MV-4-11 (cell line): ENCODE measurements around the gene RNF148.

ENCODE experiments used
- DNase-seq: peaks from one replicate; lab custom pipeline; 2025; lab: John Stamatoyannopoulos, UW

Gene RNF148

GRCh38 chr7:122702872-122703510 lies at the start of gene RNF148:
RNF148 (minus strand) TSS chr7:122702922; CDS start chr7:122702750, 172 bp downstream.
- no peak for DNase-seq

DNA sequence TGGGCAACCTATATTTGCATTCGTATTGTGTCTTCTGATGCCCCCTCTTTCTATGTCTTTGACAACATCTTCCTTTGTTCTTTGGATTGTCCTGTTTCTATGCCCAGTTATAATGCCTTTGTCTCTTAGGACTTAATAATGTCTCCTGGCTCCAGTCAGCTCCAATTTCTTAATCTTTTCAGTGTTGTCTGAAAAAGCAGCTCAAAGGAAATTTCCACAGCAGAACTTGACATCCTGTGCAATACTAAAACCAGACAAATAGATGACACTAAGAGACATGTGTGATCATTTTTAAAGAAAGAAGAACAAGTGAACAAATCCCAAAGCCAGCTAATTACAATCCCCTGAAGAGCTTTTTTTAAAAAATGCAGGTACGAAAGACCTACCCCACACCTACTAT lies 47.7 kb upstream of the RNF148 start:
- DNase-seq, result no peak

- DNase-seq, result no peak
Measured at GRCh38 chr7:122748195-122748594, 45.5 kb upstream of the RNF148 start.

DNA sequence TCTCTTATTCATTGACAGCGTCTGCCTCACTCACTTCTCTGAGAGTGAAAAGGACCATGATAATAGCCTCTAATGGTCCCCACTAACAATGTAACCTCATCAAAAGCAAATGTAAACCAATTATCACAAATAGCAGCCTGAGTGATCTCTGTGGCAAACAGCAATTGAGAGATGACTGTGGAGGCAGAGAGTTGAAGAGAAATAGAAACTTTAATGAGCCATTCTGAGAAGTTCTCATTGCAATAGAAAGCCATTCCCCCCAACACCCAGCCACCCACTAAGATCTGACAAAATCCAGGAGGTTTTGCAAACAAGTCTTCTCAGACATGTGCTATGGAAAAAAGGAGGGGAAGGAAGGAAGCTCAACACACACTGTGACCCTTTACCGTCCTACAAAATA lies 44.2 kb upstream of the RNF148 start:
- DNase-seq, result no peak

- DNase-seq, result no peak
Measured at GRCh38 chr7:122743211-122743610, 40.5 kb upstream of the RNF148 start.

DNA sequence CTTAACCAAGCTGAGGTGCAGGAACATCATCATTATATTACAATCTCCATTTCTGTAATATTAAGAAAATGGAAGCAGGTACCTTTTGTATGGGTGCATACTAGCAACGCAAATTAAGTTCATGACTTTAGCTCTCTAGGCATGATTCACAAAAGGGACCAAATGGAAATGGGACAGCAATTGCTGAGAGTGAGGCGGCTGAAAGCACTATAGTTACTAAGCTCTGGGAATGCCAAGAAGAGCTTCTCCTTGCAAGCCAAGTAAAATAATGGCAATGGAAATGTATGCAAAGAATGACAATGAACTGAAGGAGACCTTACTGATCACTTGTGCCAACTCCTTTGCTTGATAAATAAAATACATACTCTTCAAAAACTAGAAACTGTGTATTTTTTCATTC lies 36.2 kb upstream of the RNF148 start:
- DNase-seq, result no peak

DNA sequence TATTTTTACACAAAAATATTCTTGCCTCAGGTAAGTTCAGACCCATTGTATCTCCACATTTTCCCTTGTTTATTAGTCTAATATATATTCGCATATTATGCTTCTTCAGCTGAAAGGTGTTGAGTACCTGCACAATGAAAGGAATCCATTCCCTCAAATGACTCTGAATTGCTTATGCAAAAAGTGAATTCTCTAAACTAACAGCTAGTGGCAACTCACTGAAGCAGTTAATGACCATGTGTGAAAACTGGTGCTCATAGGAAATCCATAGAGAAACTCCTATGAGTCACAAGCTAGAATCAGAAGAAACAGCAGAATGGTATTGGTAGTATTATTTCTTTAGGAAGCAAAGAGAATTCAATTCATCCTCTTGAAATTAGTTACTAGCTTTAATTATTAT lies 33.5 kb upstream of the RNF148 start:
- no peak for DNase-seq

DNA sequence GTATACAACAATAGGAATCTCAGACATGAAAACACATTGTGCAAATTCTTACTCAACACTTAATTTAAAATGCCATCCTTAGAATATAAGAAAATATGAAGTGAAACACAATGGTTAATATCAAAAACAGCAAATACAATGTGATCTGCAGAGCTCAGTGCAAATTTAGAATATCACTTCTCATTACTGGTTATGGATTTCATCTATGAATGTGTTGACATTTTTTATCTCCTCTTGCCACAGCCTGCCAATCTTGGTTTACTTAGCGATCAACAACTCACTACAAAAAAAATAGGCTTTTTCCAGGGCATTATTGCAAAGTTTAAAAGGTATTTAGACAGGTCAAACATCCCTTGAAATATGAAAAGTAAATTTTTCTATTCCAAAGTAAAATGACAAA lies 25.0 kb upstream of the RNF148 start:
- no peak for DNase-seq

- DNase-seq, result no peak
Measured at GRCh38 chr7:122727354-122727753, 24.6 kb upstream of the RNF148 start.

DNA sequence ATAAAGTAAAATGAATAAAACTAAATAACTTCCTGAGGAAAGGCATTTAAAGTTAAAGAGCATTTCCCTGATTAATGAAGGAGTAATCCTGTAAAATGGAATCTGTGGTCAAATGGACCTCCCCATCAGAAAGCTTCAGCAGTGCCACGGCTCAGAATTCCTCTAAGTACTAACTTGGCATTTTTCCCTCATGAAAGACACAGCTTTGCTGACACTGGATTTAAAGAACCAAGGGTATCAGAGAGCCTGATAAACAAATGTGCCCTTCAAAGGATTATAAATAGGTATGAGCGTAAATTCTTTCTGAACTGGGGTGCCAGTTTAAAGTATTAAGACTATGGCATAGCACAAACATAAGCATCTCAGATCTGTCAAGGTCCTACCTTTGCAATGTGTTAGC lies 24.2 kb upstream of the RNF148 start:
- DNase-seq, result no peak

DNA sequence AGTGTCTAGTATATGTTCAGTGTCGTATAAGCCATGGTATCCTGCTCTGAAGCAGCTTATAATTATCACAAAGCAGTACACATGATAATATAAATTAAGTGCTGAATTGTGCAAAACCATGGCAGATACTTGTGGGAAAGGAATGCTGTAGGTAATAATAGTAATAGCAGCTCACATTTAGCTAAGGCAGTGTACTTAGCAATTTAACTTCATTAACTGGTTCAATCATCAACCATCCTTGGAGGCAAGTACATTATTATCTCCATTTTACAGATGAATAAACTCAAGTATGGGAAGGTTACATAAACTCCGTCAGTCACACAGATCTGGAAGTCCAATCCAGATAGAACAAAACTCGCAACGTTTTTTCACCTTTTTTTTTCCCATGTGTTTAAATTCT lies 21.6 kb upstream of the RNF148 start:
- no peak for DNase-seq

- DNase-seq, result no peak
Measured at GRCh38 chr7:122719010-122719578, 16.4 kb upstream of the RNF148 start.

- no peak for DNase-seq
Measured at GRCh38 chr7:122717356-122718089, 14.8 kb upstream of the RNF148 start.

DNA sequence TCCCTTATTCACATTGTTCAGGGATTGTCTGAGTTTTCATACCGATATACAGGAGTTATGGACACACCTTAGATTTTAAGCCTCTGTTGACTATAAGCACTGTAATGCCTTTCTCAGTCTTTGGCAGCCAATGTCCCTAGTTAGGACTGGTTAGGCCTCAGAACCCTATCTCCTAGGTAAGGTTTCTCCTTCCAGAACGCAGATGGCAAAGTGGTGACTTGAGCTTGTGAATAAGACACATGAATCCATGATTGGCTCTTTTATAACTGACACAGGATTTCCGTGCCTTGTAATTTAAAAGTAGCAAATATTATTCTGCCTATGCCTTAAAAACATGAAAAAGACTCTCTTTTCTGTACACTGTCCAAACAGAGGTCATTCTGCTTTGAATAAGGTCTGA lies 12.5 kb upstream of the RNF148 start:
- no peak for DNase-seq

DNA sequence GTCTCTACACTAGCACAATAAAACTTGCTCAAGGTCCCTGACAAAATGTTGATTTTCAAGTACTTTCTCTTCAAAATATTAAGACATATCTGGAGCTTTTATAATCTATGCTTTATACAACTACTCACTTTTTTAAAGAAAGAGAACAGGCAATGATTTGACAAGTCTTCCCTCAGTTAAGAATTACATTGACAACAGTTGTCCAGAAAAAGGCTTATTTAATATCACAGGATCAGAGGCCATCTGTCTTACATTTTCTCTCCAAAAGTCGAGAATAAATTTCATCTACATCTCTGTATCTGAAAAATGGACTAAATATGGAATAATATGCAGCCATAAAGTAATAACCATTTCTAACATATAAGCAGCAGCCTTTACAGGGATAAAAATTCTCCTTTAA lies 8.2 kb upstream of the RNF148 start:
- DNase-seq, result no peak

- no peak for DNase-seq
Measured at GRCh38 chr7:122709930-122710646, 7.4 kb upstream of the RNF148 start.

DNA sequence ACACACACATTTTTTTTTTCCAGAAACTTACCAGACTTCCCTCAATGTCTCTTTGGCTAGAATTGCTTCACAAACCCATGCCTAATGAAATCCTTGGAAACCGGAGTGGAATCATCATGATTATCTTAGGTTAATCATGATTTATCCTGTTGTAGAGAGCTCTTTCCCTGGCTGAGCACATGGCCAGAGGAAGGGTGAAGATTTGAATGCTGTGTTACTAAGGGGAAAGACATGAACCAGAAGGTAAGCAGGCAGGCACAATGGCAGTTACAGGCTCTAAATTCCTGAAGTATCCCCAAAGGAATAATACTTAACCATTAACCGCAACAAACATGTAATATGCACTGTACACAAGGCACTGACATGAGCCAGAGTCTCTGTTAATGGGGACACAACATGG lies 4.1 kb upstream of the RNF148 start:
- no peak for DNase-seq

GRCh38 chr7:122699017-122699416 lies 3.7 kb downstream of the RNF148 start, which contains the start of gene RNF133:
RNF133 (minus strand) TSS chr7:122699117; CDS start chr7:122698918, 199 bp downstream.
- DNase-seq, result no peak

DNA sequence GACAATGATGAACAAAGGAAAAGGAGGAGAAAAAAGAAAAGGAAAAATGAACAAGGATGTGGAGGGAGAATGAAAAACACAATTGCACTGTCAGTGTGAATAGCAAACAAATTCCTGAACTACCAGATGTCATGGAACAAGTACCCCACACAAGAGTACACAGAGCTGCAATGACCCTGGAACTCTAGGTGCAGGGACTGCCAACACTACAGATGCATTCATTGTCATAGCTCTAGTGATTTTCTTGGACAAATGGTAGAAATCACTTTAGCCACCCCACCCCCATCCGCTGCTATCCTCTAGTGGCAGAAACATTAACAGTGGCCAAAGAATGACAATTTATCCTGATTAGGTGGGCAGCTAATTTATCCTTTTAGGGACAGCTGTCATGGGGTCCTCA lies 6.9 kb downstream of the RNF148 start:
- no peak for DNase-seq

DNA sequence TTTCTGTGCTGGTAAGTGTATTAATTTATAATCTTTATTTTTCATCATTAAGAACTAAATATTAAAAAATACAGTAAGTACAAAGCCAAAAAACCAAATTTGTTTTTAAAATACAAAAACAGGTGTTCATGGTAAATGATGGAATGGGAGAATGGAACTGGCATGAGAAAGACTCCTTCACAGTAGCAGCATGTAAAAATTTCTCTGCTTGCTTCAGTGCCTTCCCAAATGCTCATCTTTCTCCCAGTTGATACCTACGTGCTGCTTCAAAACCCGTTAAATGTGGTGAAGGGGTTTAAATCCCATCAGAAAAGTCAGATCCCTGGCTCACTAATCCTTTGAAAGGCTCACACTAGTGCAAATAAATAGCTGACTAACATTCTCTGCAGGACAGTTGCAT lies 8.0 kb downstream of the RNF148 start:
- no peak for DNase-seq

GRCh38 chr7:122692769-122693309 lies 9.9 kb downstream of the RNF148 start:
- no peak for DNase-seq

DNA sequence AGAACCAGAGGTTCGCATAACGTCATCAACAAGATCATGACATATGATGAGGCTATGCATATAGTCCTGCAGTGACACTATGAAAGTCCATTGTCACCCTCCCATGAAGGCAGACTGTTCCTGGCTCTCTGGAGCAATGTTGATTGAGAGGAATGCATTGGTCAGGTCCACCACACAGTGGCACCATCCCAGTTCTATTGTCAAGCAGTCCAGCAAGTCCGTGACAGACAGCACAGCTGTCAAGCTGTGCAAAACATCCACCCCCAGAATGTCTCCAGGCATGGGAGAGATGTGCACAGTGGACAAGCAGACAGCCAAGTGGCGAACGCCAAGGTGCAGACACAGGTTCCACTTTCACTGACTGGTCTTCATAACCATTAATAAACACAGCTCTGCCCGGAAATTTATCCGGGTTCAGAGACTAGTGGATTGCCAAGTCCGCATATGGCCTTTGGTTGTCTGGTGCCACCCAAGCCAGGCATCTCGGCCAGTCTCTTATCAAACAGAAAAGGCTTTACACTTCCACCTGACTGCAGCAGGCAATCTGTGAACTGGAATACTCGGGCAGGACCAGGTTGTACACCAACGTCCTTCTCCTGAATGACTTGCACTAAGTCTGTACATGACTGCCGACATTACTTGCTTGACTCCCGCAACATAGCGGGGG lies 11.0 kb downstream of the RNF148 start:
- DNase-seq, result no peak
